Liver (tissue), 3 donors: Measurements from ENCODE around the gene BZW2.

Source experiments
- FOXA1 ChIP-seq: IDR thresholded peaks from 2 replicates; pipeline ENCODE4 v1.6.1; 2016; ENCODE audit warnings: antibody characterized with exemption
- JUND ChIP-seq, 2 donors: IDR thresholded peaks; 2 replicates each; pipeline ENCODE4 v1.6.1; 2016; ENCODE audit warnings: antibody characterized with exemption in 2 of 2
- RAD21 ChIP-seq, 2 donors: IDR thresholded peaks; 2 replicates each; pipeline ENCODE4 v1.6.1; 2016; ENCODE audit warnings: antibody characterized with exemption in 2 of 2, mild to moderate bottlenecking in 2 of 2
- TAF1 ChIP-seq: conservative IDR thresholded peaks from 2 replicates; pipeline ENCODE4 v1.6.1; 2016; ENCODE audit warnings: antibody characterized with exemption, mild to moderate bottlenecking
- YY1 ChIP-seq: IDR thresholded peaks from 2 replicates; pipeline ENCODE4 v1.6.1; 2016; ENCODE audit warnings: antibody characterized with exemption, mild to moderate bottlenecking
- TF ChIP-seq, protein P1 (sequence below): fragments of 150-350 bp; IDR thresholded peaks from 2 replicates; pipeline ENCODE4 v1.5.1; 2017; ENCODE audit warnings: improper control_type of control experiment, low read depth, low read length; ENCODE audit not compliant: missing input control
- donor health status: healthy.
- donor health status: healthy.

DNA sequence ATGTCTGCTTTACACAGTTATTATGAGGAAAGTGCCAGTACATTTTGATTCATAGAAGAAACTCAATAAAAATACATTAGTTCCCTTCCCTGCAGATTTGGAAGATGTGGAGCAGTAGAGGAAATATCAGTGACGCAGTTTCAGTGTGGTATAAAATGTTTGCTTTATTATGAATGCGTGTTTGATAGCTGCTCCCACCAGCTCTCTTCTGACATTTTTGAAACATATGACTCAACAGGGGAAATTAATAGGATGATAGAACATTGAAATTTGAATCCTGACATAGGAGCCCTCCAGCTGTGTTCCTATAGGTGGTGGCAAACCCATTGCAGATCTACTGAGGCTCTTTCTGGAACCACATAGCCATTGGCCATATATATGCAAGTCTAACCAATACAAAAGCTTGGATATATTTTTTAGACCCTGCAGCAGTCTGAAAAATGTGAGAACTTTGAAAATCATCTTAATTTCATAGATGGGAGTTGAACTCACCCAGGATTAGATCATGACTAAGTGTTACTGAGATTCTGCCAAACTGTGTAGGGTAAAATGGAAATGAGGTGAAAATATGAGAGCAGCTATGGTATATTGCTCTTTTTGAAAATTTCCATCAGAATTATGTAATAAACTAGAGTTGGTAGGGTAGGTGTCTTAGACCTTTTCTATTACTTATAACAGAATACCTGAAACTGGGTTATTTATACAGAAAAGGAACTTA is 47.8 kb downstream of the BZW2 start:
- TF ChIP-seq JUND (IDR thresholded peaks at IDR 0.05) (no peak), FOXA1 (no peak), TAF1 (no peak), YY1 (no peak), RAD21 (IDR thresholded peaks at IDR 0.05) (no peak)
- TF ChIP-seq, protein P1, sequence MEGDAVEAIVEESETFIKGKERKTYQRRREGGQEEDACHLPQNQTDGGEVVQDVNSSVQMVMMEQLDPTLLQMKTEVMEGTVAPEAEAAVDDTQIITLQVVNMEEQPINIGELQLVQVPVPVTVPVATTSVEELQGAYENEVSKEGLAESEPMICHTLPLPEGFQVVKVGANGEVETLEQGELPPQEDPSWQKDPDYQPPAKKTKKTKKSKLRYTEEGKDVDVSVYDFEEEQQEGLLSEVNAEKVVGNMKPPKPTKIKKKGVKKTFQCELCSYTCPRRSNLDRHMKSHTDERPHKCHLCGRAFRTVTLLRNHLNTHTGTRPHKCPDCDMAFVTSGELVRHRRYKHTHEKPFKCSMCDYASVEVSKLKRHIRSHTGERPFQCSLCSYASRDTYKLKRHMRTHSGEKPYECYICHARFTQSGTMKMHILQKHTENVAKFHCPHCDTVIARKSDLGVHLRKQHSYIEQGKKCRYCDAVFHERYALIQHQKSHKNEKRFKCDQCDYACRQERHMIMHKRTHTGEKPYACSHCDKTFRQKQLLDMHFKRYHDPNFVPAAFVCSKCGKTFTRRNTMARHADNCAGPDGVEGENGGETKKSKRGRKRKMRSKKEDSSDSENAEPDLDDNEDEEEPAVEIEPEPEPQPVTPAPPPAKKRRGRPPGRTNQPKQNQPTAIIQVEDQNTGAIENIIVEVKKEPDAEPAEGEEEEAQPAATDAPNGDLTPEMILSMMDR = no peak
